Measurements from ENCODE around the gene FNBP1L. TPM values are rescaled to one million over a fixed set of nuclear protein-coding genes. Genes with fewer than 3 reads are reported as not detected.

Gene FNBP1L
- total RNA-seq, 6 experiments from 2014 or later = 9.0 to 15.6 (median 12.1) TPM

- WGBS (ENCODE audit: insufficient coverage, low coverage, low lambda C conversion rate, missing lambda C conversion rate) = 72% methylated on average over 4 of the region's 4 CpGs
- no peak overlapping the region for H3K27ac ChIP-seq
- H3K9me3 ChIP-seq = no peaks in the 10 kb centered on the region
- no peaks in the 10 kb centered on the region for H3K4me1 ChIP-seq
- ATAC-seq (no peak), DNase-seq (no peak)
- no peak overlapping the region for H3K4me3 ChIP-seq
- H3K27me3 ChIP-seq = no peaks in the 10 kb centered on the region
- no peaks in the 10 kb centered on the region for H3K36me3 ChIP-seq
- intact Hi-C loops (cut with DNase I) = no loop called here
- no peak for TF ChIP-seq CTCF (IDR thresholded peaks at IDR 0.05)
- TF ChIP-seq POLR2A (IDR thresholded peaks at IDR 0.05) = no peak
Measured at GRCh38 chr1:93522721-93523120, 74.8 kb downstream of the FNBP1L start.

- no peaks in the 10 kb centered on the region for H3K9me3 ChIP-seq
- intact Hi-C loops (cut with DNase I) = no loop called here
- no peak overlapping the region for H3K27ac ChIP-seq
- TF ChIP-seq POLR2A (IDR thresholded peaks at IDR 0.05) (no peak), CTCF (IDR thresholded peaks at IDR 0.05) (no peak)
- no peak overlapping the region for H3K4me3 ChIP-seq
- ATAC-seq (no peak), DNase-seq (no peak)
- no peaks in the 10 kb centered on the region for H3K27me3 ChIP-seq
- no peaks in the 10 kb centered on the region for H3K36me3 ChIP-seq
- 69% methylated on average over 1 of the region's 1 CpG for WGBS (ENCODE audit: insufficient coverage, low coverage, low lambda C conversion rate, missing lambda C conversion rate)
- H3K4me1 ChIP-seq = no peaks in the 10 kb centered on the region
Measured at GRCh38 chr1:93525431-93525830, 77.5 kb downstream of the FNBP1L start.

GRCh38 chr1:93526431-93526830 lies 78.5 kb downstream of the FNBP1L start:
- Histone ChIP-seq H3K27ac (no peak overlapping the region), H3K36me3 (no peaks in the 10 kb centered on the region), H3K4me1 (peaks cover 0 to 9% (median 1%) of the 10 kb centered on the region in 4 donors), H3K9me3 (no peaks in the 10 kb centered on the region), H3K27me3 (no peaks in the 10 kb centered on the region), H3K4me3 (no peak overlapping the region)
- no peak for DNase-seq
- WGBS (ENCODE audit: insufficient coverage, low coverage, low lambda C conversion rate, missing lambda C conversion rate) = 84% methylated on average over 2 of the region's 2 CpGs
- intact Hi-C loops (cut with DNase I) = no loop called here
- no peak for TF ChIP-seq POLR2A (IDR thresholded peaks at IDR 0.05)
- TF ChIP-seq CTCF (IDR thresholded peaks at IDR 0.05) = no peak
- ATAC-seq = no peak

GRCh38 chr1:93528412-93528811 lies 80.5 kb downstream of the FNBP1L start:
- WGBS (ENCODE audit: insufficient coverage, low coverage, low lambda C conversion rate, missing lambda C conversion rate) = 69% methylated on average over 1 of the region's 1 CpG
- Histone ChIP-seq H3K27me3 (no peaks in the 10 kb centered on the region), H3K27ac (no peak overlapping the region), H3K36me3 (no peaks in the 10 kb centered on the region), H3K9me3 (no peaks in the 10 kb centered on the region), H3K4me3 (no peak overlapping the region), H3K4me1 (peaks cover 0 to 13% (median 3%) of the 10 kb centered on the region in 4 donors)
- TF ChIP-seq CTCF (IDR thresholded peaks at IDR 0.05) (no peak), POLR2A (IDR thresholded peaks at IDR 0.05) (no peak)
- DNase-seq (no peak), ATAC-seq (no peak)
- intact Hi-C loops (cut with DNase I) = no loop called here

GRCh38 chr1:93531193-93531592 lies 83.3 kb downstream of the FNBP1L start:
- Histone ChIP-seq H3K27ac (no peak overlapping the region), H3K4me3 (no peak overlapping the region), H3K27me3 (no peaks in the 10 kb centered on the region), H3K4me1 (peaks cover 0 to 13% (median 3%) of the 10 kb centered on the region in 4 donors), H3K36me3 (no peaks in the 10 kb centered on the region), H3K9me3 (no peaks in the 10 kb centered on the region)
- 15% methylated on average over 2 of the region's 2 CpGs for WGBS (ENCODE audit: insufficient coverage, low coverage, low lambda C conversion rate, missing lambda C conversion rate)
- intact Hi-C loops (cut with DNase I) = no loop called here
- TF ChIP-seq POLR2A (IDR thresholded peaks at IDR 0.05) (no peak), CTCF (IDR thresholded peaks at IDR 0.05) (no peak)
- DNase-seq (no peak), ATAC-seq (peak in 2 of 4 donors; percentile 67 to 71)

Data from right lobe of liver (tissue), 6 donors.